ENCODE results near the gene LIN37. TPM values are rescaled to one million over a fixed set of nuclear protein-coding genes. Genes with fewer than 3 reads are reported as not detected.
"Not testable (repeated sequence)": the region's sequence is repeated elsewhere in the genome, so short reads cannot be mapped to it uniquely, and the experiment has no call there.

LIN37 gene
- total and polyA plus RNA-seq, 2 experiments from 2014 or later, result 11.4 to 16.0 TPM

- H3K4me3 ChIP-seq, result no peak overlapping the region
- DNase-seq (ENCODE audit: low read depth in 1 of 2, low spot score in 1 of 2), result no peak
- no peak overlapping the region for H3K27ac ChIP-seq
- H3K27me3 ChIP-seq, result no peaks in the 10 kb centered on the region
- TF ChIP-seq CTCF (IDR thresholded peaks at IDR 0.05; ENCODE audit: low read depth, low read length), result no peak
- H3K36me3 ChIP-seq, result peaks cover 48% of the 10 kb centered on the region
- no peaks in the 10 kb centered on the region for H3K4me1 ChIP-seq (ENCODE audit: low read depth)
- no peaks in the 10 kb centered on the region for H3K9me3 ChIP-seq (ENCODE audit: low read depth)
These were observed 25.9 kb upstream of the LIN37 start for GRCh38 chr19:35722461-35722860.

GRCh38 chr19:35722897-35723296 is 25.5 kb upstream of the LIN37 start:
- no peaks in the 10 kb centered on the region for H3K27me3 ChIP-seq
- H3K4me1 ChIP-seq (ENCODE audit: low read depth), result no peaks in the 10 kb centered on the region
- no peaks in the 10 kb centered on the region for H3K9me3 ChIP-seq (ENCODE audit: low read depth)
- no peak overlapping the region for H3K4me3 ChIP-seq
- peaks cover 51% of the 10 kb centered on the region for H3K36me3 ChIP-seq
- no peak for DNase-seq (ENCODE audit: low read depth in 1 of 2, low spot score in 1 of 2)
- TF ChIP-seq CTCF (IDR thresholded peaks at IDR 0.05; ENCODE audit: low read depth, low read length), result no peak
- no peak overlapping the region for H3K27ac ChIP-seq

GRCh38 chr19:35723671-35724070 is 24.7 kb upstream of the LIN37 start:
- H3K36me3 ChIP-seq, result peaks cover 58% of the 10 kb centered on the region
- TF ChIP-seq CTCF (IDR thresholded peaks at IDR 0.05; ENCODE audit: low read depth, low read length), result no peak

DNA sequence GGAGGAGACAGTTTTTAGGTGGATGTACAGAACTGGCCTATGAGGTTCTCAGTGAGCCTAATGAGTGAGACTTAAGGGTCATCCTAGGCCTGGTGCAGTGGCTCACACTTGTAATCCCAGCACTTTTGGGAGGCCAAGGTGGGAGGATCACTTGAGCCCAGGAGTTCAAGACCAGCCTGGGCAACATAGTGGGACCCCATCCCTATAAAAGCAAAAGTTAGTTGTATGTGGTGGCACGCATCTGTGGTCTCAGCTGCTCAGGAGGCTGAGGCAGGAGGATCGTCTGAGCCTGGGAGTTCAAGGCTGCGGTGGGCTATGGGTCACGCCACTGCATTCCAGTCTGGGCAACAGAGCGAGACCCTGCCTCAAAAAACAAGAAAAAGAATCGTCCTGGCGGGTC is 24.2 kb upstream of the LIN37 start:
- H3K4me3 ChIP-seq; H3K9me3 ChIP-seq (ENCODE audit: low read depth); H3K27ac ChIP-seq; H3K4me1 ChIP-seq (ENCODE audit: low read depth); H3K27me3 ChIP-seq; DNase-seq (ENCODE audit: low read depth in 1 of 2, low spot score in 1 of 2): not testable (repeated sequence)
- H3K36me3 ChIP-seq, result peaks cover 62% of the 10 kb centered on the region

More at GRCh38 chr19:35723671-35724070, 24.7 kb upstream of the LIN37 start:
- Histone ChIP-seq H3K9me3 (ENCODE audit: low read depth) (no peaks in the 10 kb centered on the region), H3K27me3 (no peaks in the 10 kb centered on the region), H3K27ac (no peak overlapping the region), H3K4me1 (ENCODE audit: low read depth) (no peaks in the 10 kb centered on the region), H3K4me3 (no peak overlapping the region)
- DNase-seq (ENCODE audit: low read depth in 1 of 2, low spot score in 1 of 2), result no peak

DNA sequence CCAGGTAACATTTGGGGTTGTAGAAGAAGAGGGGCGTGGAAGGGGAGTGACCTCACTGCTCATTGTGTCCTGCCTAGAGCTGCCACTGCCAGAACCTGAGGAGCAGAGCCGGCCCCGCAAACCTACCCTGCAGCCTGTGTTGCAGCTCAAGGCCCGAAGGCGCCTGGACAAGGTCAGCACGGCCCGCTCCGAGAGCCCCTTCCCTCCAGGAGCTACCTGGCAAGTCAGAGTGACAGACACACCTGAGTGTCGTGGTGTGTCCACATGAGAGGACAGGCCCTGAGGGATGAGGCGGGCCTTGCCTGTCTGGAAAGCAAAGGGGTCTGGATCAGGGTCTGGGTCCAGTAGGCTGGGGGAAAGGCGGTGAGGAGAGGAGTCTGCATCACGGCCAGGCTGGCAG is 23.8 kb upstream of the LIN37 start:
- H3K27me3 ChIP-seq, result no peaks in the 10 kb centered on the region
- no peaks in the 10 kb centered on the region for H3K4me1 ChIP-seq (ENCODE audit: low read depth)
- no peak overlapping the region for H3K4me3 ChIP-seq
- DNase-seq (ENCODE audit: low read depth in 1 of 2, low spot score in 1 of 2), result no peak
- no peak overlapping the region for H3K27ac ChIP-seq
- H3K9me3 ChIP-seq (ENCODE audit: low read depth), result no peaks in the 10 kb centered on the region
- peaks cover 66% of the 10 kb centered on the region for H3K36me3 ChIP-seq
- TF ChIP-seq CTCF (IDR thresholded peaks at IDR 0.05; ENCODE audit: low read depth, low read length), result no peak

DNA sequence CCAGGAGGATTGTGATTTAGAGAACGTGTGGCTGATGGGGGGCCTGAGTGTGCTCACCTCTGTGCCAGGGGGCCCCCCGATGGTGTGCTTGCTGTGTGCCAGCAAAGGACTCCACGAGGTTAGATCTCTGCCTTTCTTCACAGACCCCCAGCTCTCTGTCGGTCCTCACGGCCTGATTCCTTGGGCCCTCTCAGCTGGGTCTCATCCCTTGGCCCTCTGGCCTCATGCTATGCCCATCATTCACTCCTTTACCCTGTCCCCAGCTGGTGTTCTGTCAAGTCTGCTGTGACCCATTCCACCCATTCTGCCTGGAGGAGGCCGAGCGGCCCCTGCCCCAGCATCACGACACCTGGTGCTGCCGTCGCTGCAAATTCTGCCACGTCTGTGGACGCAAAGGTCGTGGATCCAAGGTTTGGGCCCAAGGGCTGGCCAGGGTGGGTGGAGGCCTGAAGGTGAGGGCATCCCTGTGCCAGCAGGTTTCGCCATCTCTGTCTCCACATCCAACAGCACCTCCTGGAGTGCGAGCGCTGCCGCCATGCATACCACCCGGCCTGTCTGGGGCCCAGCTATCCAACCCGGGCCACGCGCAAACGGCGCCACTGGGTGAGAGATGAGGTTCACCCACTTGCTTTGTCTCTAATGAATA is 23.0 kb upstream of the LIN37 start:
- no peak overlapping the region for H3K27ac ChIP-seq
- DNase-seq (ENCODE audit: low read depth in 1 of 2, low spot score in 1 of 2), result no peak

More for the DNA sequence above, 23.0 kb upstream of the LIN37 start:
- no peaks in the 10 kb centered on the region for H3K27me3 ChIP-seq
- no peak overlapping the region for H3K4me3 ChIP-seq
- H3K4me1 ChIP-seq (ENCODE audit: low read depth), result no peaks in the 10 kb centered on the region
- peaks cover 72% of the 10 kb centered on the region for H3K36me3 ChIP-seq
- no peaks in the 10 kb centered on the region for H3K9me3 ChIP-seq (ENCODE audit: low read depth)
- no peak for TF ChIP-seq CTCF (IDR thresholded peaks at IDR 0.05; ENCODE audit: low read depth, low read length)
